Stimulated activated CD4-positive, alpha-beta T cell treated with anti-CD3 and anti-CD28 coated beads, Interleukin-1b, Interleukin-23, amount 100 ng/mL, for 24 hours (primary cell): ENCODE data around the gene MAN1B1.
A peak's percentile ranks its signal among the peaks of the same experiment; 100 is the strongest.
"Not testable (repeated sequence)": the region's sequence is repeated elsewhere in the genome, so short reads cannot be mapped to it uniquely, and the experiment has no call there.

Source experiments
- DNase-seq, 4 experiments: peaks; one replicate each; pipeline ENCODE4 v3.0.0-alpha.2; 2020; ENCODE audit warnings: low read depth in 4 of 4, low spot score in 1 of 4

Gene MAN1B1

DNA sequence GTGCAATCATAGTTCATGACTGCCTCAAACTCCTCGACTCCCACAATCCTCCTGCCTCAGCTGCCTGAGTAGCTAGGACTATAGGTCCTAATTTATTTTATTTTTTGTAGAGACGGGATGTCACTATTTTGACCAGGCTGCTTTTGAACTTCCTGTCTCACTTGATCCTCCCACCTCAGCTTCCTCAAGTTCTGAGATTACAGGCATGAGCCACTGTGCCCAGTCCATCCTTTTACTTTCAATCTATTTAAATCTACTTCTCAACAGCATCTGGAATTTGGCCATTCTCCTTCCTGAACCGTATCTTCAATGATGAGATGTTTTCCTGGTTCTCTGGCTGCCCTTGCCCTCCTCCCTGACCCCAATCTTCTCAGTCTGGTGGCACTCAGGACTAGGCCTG lies 40.0 kb downstream of the MAN1B1 start:
- no peak for DNase-seq

- peak in 1 of 4 experiments; percentile 17 for DNase-seq
These were observed 40.7 kb downstream of the MAN1B1 start for GRCh38 chr9:137127301-137128157.

DNA sequence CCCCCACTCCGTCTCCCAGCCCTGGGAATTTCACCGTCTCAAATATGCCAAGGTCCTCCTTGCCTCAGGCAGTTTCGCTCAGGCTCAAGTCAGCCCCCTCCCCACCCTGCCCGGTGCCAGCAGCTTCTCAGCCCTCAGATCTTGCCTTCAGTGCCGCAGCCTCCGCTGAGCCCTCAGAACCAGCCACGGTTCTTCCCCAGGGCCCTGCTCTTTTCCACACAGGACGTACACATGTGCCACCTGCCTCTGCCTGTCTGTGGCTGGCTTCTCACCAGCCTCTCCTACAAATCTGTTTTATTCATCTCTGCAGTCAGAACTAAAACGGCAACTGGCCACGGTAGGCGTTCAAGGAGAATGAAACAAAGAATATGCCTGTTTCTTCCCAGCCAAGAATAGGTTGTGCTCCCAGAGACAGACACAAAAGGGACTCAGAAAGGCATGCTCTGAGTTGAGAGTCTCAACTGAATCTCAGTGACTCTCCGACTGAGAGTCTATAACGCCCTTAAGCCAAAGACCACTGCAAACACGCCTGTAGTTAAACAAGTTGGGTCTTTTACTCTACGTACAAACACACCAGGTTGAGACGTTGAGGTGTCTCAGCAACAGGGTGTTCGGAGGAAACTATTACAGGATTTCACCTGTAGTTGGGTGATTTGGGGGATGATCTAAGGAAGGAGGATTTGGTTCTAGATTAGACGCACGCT lies 41.5 kb downstream of the MAN1B1 start:
- DNase-seq: peak in 1 of 4 experiments; percentile 21

GRCh38 chr9:137128862-137129455 lies 42.2 kb downstream of the MAN1B1 start:
- no peak for DNase-seq

- peak; percentile 70 to 87 (median 80) for DNase-seq
These were observed 42.8 kb downstream of the MAN1B1 start for GRCh38 chr9:137129456-137130175.

- DNase-seq: no peak
These were observed 43.5 kb downstream of the MAN1B1 start for GRCh38 chr9:137130176-137130755.

- no peak for DNase-seq
These were observed 47.4 kb downstream of the MAN1B1 start for GRCh38 chr9:137134191-137134590.

DNA sequence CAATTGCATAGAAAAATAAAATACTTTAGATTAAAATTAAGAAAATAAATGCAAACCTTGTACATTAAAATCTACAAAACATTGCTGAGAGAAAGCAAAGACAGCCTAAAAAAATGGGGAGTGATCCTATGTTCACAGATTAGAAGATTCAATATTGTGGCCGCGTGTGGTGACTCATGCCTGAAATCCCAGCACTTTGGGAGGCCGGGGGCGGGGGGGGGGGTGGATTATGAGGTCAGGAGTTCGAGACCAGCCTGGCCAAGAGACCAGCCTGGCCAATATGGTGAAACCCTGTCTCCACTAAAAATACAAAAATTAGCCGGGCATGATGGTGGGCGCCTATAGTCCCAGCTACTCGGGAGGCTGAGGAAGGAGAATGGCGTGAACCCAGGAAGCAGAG lies 48.4 kb downstream of the MAN1B1 start:
- not testable (repeated sequence) for DNase-seq

- no peak for DNase-seq
These were observed 49.6 kb downstream of the MAN1B1 start for GRCh38 chr9:137136261-137136880.

DNA sequence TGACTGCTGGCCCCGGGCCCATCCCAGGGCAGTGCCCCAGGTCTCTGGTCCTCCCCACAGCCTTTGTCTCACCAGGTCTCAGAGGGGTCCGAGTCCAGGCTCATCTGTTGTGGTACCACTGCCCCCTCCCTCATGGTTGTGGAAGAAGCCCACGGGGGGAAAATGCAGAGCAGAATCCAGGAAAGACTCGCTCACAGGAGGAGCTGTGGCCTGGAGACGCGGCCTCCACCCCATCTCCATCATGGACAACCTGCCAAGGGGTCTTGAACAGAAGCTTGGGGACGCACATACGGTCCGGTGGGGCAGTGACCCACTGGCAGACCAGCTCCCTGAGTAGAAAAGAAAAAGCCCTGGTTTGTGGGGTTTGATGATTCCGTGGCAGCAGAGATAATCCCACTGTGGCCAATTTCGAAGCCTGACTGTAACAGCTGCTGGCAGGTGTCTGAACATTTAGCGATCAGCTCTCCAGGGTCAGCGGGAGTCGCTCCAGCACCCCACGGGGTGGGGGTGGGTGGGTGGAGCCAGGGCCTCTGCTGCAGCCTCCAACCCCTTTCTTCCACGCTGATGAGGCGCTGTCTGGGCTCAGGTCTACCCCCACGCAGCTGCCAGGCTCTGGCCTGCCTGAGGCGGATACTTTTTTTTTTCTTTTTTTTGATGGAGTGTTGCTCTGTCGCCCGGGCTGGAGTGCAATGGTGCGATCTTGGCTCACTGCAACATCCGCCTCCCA lies 50.3 kb downstream of the MAN1B1 start:
- no peak for DNase-seq

GRCh38 chr9:137138058-137138721 lies 51.4 kb downstream of the MAN1B1 start:
- no peak for DNase-seq

GRCh38 chr9:137138722-137139467 lies 52.1 kb downstream of the MAN1B1 start, which contains the start of gene GRIN1:
TSS of gene GRIN1 (plus strand) at chr9:137139154. CDS start at chr9:137139487, 333 bp downstream.
- no peak for DNase-seq

GRCh38 chr9:137139468-137140150 lies 52.8 kb downstream of the MAN1B1 start:
- DNase-seq: no peak

DNA sequence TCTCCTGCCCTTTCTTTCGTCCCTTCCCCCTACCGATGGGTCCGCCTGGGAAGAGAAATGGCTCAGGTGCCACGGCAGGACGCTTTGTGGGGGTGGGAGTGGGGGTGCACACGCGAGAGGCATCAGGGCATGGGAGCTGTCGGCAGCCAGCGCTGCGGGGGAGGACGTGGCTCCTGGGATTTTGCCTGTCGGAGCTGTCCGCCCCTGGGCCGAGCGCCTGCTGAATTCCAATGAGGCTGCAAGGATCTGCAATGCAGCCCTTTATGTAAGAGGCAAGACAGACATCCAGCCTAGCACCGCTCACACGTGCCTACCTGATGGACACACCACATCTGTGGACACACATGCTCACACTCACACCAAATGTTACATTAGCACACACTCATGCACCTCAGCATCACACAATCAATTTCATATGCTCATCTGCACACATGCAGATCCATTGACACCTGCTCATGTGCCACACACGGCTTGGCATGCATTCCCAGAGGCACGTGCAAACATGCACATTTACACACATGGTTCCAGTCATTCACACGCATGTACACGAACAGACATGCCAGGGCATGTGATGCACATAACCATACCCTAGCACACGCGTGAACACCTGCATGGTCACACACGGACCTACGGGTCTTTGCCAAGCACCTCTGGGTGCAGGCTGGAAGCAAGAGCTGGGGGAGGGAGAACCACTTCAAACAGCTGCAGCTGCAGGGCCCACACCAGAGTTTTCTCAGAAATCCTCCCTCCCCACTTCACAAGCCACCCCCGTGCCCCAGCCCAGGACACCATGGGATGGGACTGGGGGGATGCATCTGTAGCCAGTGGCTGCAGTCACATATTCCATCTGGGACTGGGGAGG lies 53.6 kb downstream of the MAN1B1 start:
- DNase-seq: no peak

DNA sequence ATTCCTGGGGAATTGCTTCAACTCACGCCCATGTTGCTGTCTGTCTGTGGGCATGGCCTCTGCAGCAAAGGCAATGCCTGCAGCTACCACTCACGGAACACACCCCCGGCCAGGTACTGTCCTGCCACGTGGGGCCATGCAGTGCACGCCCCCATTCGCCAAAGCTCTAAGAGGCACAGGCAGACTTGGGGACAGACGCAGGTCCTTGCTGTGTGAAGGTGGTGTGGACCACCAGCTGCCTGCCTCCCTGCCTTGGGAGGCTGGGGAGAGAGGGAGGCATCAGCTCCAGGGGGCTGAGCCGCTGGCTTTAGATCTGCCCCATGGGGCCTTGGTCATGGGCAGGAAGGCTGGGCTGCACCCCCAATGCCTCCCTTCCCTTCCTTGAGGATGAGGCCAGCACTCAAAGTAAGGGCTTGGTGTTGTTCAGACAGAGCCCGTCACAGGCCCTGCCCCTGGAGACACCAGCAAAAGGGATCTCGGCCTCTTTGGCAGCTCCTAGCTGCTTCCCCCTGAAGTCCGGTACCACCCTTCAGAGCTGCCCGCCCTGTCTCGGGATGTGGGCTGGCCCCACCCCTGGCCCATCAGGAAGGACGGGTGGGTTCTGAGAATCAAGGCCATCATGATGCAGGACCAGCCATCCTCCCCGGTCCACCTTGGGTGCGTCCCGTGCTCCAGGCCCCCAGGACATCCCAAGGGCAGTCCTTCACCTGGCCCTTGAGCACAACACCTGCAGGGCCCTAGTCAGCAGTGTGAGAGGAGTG lies 54.4 kb downstream of the MAN1B1 start:
- DNase-seq: no peak
